Muscle of leg (tissue), 11 donors: Measurements from ENCODE around the gene PLEKHA6. TPM values are rescaled to one million over a fixed set of nuclear protein-coding genes. Genes with fewer than 3 reads are reported as not detected.
A peak's percentile ranks its signal among the peaks of the same experiment; 100 is the strongest.

ENCODE experiments used
- DNase-seq: peaks from one replicate; pipeline ENCODE4 v3.0.0; 2013
- H3K27ac ChIP-seq: one replicate; pipeline ENCODE4 v1.5.1; 2013; ENCODE audit warnings: mild to moderate bottlenecking, low read length, control low read depth
- H3K27me3 ChIP-seq: one replicate; pipeline ENCODE4 v1.6.1; 2013; ENCODE audit warnings: low read length; ENCODE audit not compliant: control insufficient read depth, insufficient read depth
- H3K36me3 ChIP-seq: one replicate; pipeline ENCODE4 v1.6.1; 2013; ENCODE audit warnings: low read length; ENCODE audit not compliant: control insufficient read depth, insufficient read depth
- H3K4me1 ChIP-seq: one replicate; pipeline ENCODE4 v1.6.1; 2013; ENCODE audit warnings: low read length; ENCODE audit not compliant: control insufficient read depth, insufficient read depth
- H3K4me3 ChIP-seq: one replicate; pipeline ENCODE4 v1.5.1; 2013; ENCODE audit warnings: low read length, control low read depth
- H3K9me3 ChIP-seq: replicated peaks from 2 replicates; pipeline ENCODE4 v1.6.1; 2013; ENCODE audit warnings: low read depth, low read length; ENCODE audit not compliant: control insufficient read depth
- WGBS: methylation state at CpG from one replicate; pipeline ENCODE4 v1.1.5; 2013; ENCODE audit warnings: missing lambda C conversion rate; ENCODE audit not compliant: insufficient coverage; 5-methylcytosine and 5-hydroxymethylcytosine counted together
- polyA plus RNA-seq, 8 donors: library from polyadenylated mRNA; unstranded; fragments of 120-200 nt; gene quantifications; one replicate each; pipeline versions ENCODE4 v1.2.1 to v1.2.3, GENCODE V29; 2013; ENCODE audit warnings: inconsistent platforms in 1 of 8, low replicate concordance in 1 of 8; ENCODE audit not compliant: insufficient read length in 8 of 8, insufficient read depth in 1 of 8
- total RNA-seq: library from RNA; stranded (reverse); fragments of 120-200 nt; gene quantifications from one replicate; pipeline ENCODE4 v1.2.4, GENCODE V29; 2013

Gene PLEKHA6
- total and polyA plus RNA-seq, 9 donors, result 2.2 to 10.0 (median 4.8) TPM

DNA sequence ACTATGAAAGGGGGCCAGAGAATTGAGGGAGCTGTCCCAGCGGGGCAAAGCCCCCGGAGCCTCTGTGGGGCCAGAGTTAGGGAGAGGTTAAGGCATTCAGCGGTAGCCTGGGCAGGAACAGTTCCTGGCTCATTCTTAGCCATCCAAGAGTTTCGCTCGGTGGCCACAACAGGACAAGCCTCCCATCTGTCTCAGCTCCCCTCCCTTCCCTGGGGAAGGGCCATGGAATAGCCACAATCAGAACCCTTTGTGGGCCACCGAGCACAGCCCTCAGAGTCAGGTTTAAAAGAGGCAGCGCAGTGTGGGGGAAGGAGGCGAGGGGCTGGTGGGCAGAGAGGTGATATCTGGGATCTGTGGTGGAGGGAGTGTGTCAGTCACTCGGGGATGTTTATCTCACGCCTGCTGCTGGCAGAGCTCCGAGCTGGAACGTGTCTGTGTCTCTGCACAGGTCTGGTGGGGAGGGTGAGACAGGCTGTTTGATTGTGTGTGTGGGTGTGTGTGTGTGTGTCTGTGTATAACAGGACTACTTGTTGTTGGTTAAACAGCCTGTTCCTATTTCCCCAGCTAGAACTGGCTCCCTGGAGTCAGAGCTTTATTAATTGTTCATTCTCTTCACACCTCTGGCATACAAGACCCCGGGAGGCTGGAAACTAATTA, 96.3 kb downstream of the PLEKHA6 start:
- no peaks in the 10 kb centered on the region for H3K9me3 ChIP-seq
- WGBS, result 32% methylated on average over 9 of the region's 13 CpGs
- no peak overlapping the region for H3K4me3 ChIP-seq
- peaks cover 57% of the 10 kb centered on the region for H3K4me1 ChIP-seq
- peaks cover 2% of the 10 kb centered on the region for H3K36me3 ChIP-seq
- H3K27ac ChIP-seq, result peak overlapping the region; percentile 65
- H3K27me3 ChIP-seq, result no peaks in the 10 kb centered on the region
- peak; percentile 30 for DNase-seq

DNA sequence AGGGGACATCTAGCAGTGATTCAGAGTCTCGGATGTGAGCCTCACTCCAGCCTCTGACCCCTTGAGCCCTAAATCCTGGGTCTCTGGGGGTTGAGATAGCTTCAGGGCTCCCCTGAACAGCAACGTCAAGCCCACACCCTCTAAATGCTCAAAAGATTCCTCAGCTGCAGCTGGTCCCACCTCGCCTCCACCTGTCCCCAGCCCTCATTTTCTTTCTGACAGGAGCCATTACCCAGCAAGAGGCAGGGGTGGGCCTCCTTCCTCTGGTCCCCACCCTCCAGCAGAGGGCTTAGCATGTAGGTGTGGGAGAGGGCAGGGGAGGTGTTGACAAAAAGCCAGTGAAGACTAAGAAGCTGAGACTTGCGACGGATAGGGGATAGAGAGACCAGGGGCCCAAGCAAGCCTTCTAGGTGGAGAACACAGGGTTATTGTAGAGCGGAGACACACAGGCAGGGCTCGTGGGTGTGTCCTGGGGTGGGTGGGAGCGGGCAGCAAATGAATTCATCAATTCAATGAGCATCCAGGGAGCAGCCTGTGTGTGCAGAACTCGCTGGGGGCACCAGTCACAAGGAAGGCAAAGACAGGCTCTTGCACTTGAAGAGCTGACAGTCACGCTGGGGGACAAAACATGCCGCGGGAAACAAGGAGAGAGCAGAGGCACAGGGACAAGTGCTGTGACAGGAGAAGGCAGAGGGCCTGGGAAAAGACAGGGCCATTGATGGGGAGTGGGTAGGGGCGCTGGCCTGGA, 97.0 kb downstream of the PLEKHA6 start:
- no peaks in the 10 kb centered on the region for H3K27me3 ChIP-seq
- peak overlapping the region; percentile 65 for H3K27ac ChIP-seq
- H3K4me3 ChIP-seq, result no peak overlapping the region
- DNase-seq, result peak; percentile 36
- 61% methylated on average over 12 of the region's 13 CpGs for WGBS
- H3K36me3 ChIP-seq, result peaks cover 2% of the 10 kb centered on the region
- no peaks in the 10 kb centered on the region for H3K9me3 ChIP-seq
- H3K4me1 ChIP-seq, result peaks cover 53% of the 10 kb centered on the region

DNA sequence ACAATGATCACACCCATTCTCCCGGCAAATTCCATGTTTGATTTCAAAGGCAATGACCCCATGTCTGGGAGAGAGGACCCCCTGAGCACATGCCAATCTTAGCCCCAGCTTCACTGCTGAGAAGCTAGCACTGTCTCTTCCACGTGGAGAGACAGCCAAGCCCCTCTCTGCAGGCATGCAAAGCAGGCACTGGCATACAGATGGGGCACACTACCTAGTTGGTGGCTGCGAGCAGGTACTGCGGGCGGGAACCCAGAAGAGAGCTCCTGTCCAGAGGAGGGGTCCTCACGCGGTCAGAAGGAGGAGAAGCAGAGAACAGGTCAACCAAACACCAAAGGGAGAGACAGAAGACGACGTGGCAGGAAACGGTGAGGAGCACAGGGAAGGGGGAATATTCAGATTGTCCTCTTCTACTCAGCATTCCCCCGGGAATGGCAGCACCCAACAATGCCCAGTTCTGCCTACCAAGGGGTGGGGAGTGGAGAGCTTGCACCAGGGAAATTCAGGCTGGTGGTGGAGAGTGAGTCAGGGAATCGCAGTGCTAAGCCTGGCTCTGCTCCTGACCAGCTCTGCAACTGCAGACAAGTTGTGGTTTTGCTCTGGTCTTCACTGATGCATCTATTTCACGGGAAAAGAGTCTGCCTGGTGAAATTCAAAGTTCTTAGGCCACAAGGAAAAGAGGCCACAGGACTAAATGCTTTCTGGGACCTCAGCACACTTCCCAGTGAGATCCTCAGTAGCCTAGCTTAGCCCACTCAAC, 97.8 kb downstream of the PLEKHA6 start:
- H3K9me3 ChIP-seq, result no peaks in the 10 kb centered on the region
- no peak for DNase-seq
- H3K27me3 ChIP-seq, result no peaks in the 10 kb centered on the region
- 76% methylated on average over 5 of the region's 13 CpGs for WGBS
- peak overlapping the region; percentile 57 for H3K27ac ChIP-seq
- no peak overlapping the region for H3K4me3 ChIP-seq
- peaks cover 46% of the 10 kb centered on the region for H3K4me1 ChIP-seq
- H3K36me3 ChIP-seq, result peaks cover 2% of the 10 kb centered on the region

DNA sequence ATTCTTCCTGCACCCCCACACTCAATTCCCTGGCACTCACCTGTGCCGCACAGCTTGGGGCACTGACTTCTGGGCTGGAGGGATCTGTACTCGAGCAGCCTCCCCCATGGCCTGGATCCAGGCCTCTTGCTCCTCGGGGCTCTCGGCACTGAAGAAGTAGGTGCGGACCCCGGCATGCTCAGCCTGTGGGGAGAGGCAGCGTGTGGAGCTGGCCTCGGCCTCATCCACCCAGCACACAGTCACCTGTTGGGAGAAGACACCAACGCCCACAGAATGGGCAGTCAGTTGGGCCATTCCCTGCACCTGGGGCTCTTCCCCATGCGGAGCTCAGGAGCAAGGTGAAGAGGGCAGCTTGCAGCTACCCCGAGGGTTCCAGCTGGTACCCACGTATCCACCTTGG, 98.5 kb downstream of the PLEKHA6 start:
- H3K9me3 ChIP-seq, result no peaks in the 10 kb centered on the region
- H3K4me1 ChIP-seq, result peaks cover 46% of the 10 kb centered on the region
- no peak overlapping the region for H3K4me3 ChIP-seq
- H3K27me3 ChIP-seq, result no peaks in the 10 kb centered on the region
- no peak overlapping the region for H3K27ac ChIP-seq
- H3K36me3 ChIP-seq, result peaks cover 2% of the 10 kb centered on the region
- 91% methylated on average over 12 of the region's 12 CpGs for WGBS
- DNase-seq, result no peak

DNA sequence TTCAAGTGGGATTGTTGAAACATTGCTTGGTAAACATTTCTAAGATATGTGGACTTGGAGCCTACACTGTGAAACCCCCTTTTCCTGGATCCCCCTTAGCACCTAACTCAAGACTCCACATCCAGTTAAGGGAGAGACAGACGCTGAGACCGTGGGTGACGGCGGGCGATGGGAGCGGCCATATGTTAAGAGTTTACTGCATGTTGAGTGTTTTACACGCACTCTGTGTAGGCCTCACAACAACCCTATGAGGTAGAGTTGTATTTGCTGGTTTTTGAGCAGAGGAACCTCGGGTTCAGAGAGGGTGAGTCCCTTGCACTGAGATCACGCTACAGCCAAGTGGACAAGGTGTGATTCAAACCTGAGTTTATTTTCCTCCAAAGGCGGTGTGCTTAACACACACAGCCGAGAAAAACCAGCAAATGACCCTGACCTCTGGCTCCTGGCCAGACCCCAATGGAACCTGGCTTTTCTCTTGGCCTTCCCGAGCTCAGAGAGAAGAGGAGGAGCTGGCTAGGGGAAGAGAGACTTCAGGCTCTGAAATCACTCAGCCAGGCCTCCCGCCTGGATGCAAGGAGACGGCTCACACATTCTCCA, 99.0 kb downstream of the PLEKHA6 start:
- Histone ChIP-seq H3K36me3 (peaks cover 2% of the 10 kb centered on the region), H3K27ac (no peak overlapping the region), H3K27me3 (no peaks in the 10 kb centered on the region), H3K4me3 (no peak overlapping the region), H3K9me3 (no peaks in the 10 kb centered on the region), H3K4me1 (peaks cover 44% of the 10 kb centered on the region)
- DNase-seq, result no peak
- WGBS, result 78% methylated on average over 10 of the region's 14 CpGs

DNA sequence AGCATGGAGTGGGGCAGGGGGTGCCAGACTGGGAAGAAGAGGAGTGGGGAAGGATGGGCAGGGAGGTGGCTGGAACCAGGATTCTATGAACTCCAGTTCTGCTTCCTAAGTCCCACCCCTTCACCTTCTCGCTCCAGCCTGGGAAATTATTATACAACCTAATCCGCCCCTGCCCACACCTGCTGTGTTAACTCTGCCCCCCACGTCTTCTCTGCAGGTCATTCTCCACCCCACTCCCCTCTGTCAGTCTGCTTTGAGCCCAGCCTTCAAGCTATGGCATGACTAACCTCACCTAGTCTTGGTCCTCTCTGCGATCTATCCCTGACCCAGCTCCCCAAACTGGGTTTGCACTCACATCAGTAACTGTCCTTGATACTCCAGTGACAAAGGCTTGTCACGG, 99.9 kb downstream of the PLEKHA6 start:
- Histone ChIP-seq H3K9me3 (no peaks in the 10 kb centered on the region), H3K4me1 (peaks cover 40% of the 10 kb centered on the region), H3K4me3 (no peak overlapping the region), H3K27ac (no peak overlapping the region), H3K27me3 (no peaks in the 10 kb centered on the region), H3K36me3 (peaks cover 2% of the 10 kb centered on the region)
- WGBS, result 95% methylated on average over 4 of the region's 5 CpGs
- DNase-seq, result no peak

DNA sequence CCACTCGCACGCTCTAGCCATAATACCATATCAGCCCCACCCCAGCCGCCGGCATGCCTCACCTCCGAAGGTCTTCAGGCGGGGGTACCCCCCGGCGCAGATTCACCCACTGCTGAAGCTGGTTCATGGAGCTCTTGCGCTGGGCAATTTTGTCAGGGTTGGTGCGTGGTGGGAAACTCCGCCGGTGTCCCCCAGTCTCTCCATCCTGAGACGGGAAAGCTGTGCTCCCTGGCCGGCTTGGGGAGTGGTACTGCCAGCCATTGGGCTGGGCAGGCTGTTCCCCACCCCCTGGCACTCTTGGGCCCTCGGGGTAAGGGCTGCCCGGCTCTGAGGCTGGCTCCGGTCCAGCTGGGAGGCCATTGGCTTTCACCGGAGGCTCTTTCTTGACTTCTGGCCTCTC, 100.5 kb downstream of the PLEKHA6 start:
- no peak overlapping the region for H3K27ac ChIP-seq
- H3K4me3 ChIP-seq, result no peak overlapping the region
- H3K27me3 ChIP-seq, result no peaks in the 10 kb centered on the region
- DNase-seq, result no peak
- H3K4me1 ChIP-seq, result peaks cover 35% of the 10 kb centered on the region
- H3K9me3 ChIP-seq, result no peaks in the 10 kb centered on the region
- 91% methylated on average over 17 of the region's 18 CpGs for WGBS
- peaks cover 2% of the 10 kb centered on the region for H3K36me3 ChIP-seq

DNA sequence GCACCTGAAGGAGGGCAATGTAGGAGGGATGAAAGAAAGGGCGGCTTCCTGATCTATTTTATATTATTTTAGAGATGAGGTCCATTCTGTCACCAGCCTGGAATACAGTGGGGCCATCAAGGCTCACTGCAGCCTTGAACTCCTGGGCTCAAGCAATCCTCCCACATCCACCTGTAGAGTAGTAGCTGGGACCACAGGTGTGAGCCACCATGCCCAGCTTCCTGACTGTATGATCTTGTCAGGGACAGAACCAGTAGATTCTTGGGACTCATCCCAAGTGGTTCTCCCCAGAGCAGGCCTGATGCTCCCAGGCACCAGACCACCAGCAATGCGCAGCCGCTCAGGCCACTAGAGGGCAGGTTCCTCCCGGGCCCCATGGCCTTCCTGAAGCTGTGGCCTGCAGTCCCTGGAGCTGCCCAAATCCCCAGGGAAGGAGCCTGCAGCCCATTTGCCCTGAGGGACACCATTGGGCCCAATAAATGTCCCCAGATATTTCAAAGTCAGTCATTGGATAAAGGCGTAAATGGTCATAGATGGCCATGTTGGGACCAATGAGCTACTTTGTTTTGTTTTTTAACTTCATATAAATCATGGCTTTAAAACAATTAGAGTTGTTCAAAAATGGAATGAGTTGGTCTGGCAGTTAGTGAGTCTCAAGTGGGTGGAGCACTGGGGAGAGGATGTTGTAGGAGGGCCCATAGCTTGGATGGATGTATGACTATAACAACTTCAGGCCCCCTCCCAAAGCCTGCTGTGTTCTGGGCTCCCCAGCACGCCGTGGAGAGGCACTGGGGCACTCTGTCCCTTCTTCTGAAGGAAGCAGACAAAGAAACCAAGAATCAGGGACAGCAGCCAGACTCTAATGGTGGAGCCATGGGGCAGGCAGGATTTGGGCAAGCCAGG, 101.3 kb downstream of the PLEKHA6 start:
- DNase-seq, result no peak
- Histone ChIP-seq H3K27ac (no peak overlapping the region), H3K36me3 (peaks cover 2% of the 10 kb centered on the region), H3K4me3 (no peak overlapping the region), H3K4me1 (peaks cover 30% of the 10 kb centered on the region), H3K9me3 (no peaks in the 10 kb centered on the region), H3K27me3 (no peaks in the 10 kb centered on the region)
- WGBS, result 52% methylated on average over 5 of the region's 7 CpGs

DNA sequence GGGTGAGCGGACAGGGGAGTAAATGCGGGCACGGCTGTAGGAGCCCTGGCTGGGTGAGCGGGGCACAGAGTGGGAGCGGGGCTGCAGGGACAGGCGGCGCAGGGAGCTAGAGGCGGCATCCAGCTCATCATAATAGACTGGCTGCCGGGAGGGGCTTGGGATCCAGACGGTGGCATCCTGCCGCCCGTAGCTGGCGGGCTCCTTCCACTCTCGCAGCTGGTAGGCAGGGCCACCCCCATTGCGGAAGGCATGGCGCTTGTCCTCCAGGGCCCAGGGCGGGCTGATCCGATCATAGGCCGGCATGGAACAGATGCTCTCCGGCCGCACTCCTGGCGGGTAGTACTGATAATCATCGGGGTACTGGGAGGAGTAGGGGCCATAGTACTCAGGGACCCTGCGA, 102.3 kb downstream of the PLEKHA6 start:
- WGBS, result 94% methylated on average over 22 of the region's 24 CpGs
- peaks cover 2% of the 10 kb centered on the region for H3K36me3 ChIP-seq
- DNase-seq, result no peak

More for the DNA sequence above, 102.3 kb downstream of the PLEKHA6 start:
- H3K4me1 ChIP-seq, result peaks cover 20% of the 10 kb centered on the region
- H3K4me3 ChIP-seq, result no peak overlapping the region
- H3K27ac ChIP-seq, result no peak overlapping the region
- H3K27me3 ChIP-seq, result no peaks in the 10 kb centered on the region
- no peaks in the 10 kb centered on the region for H3K9me3 ChIP-seq
